HFF-Myc (cell line): Measurements from ENCODE around the gene HIVEP3.
A peak's percentile ranks its signal among the peaks of the same experiment; 100 is the strongest.

Experiments
- DNase-seq: peaks from one replicate; pipeline ENCODE4 v3.0.0-alpha.2; 2011; ENCODE audit warnings: low read depth; ENCODE audit errors: extremely low read depth
- H3K4me3 ChIP-seq: replicated peaks from 2 replicates; pipeline ENCODE4 v1.5.1; 2011; ENCODE audit warnings: low read depth, mild to moderate bottlenecking, control low read depth, low read length
- CTCF ChIP-seq: IDR thresholded peaks from 2 replicates; pipeline ENCODE4 v1.5.1; 2012; ENCODE audit warnings: mild to moderate bottlenecking, low read depth, low read length, control low read depth; ENCODE audit errors: missing control alignments

Gene HIVEP3

GRCh38 chr1:41762251-41762650 is 156.5 kb downstream of the HIVEP3 start:
- no peak for DNase-seq
- TF ChIP-seq CTCF, result peak; percentile 3
- no peak overlapping the region for H3K4me3 ChIP-seq

- TF ChIP-seq CTCF, result no peak
- H3K4me3 ChIP-seq, result no peak overlapping the region
- DNase-seq, result no peak
These were observed 159.7 kb downstream of the HIVEP3 start for GRCh38 chr1:41758904-41759548.

- TF ChIP-seq CTCF, result no peak
- H3K4me3 ChIP-seq, result no peak overlapping the region
- DNase-seq, result no peak
These were observed 160.2 kb downstream of the HIVEP3 start for GRCh38 chr1:41758500-41758899.

- DNase-seq, result no peak
- TF ChIP-seq CTCF, result no peak
These were observed 164.2 kb downstream of the HIVEP3 start for GRCh38 chr1:41754540-41754939.

GRCh38 chr1:41752514-41753170 is 166.1 kb downstream of the HIVEP3 start:
- H3K4me3 ChIP-seq, result no peak overlapping the region
- DNase-seq, result no peak
- no peak for TF ChIP-seq CTCF

More at GRCh38 chr1:41754540-41754939, 164.2 kb downstream of the HIVEP3 start:
- H3K4me3 ChIP-seq, result no peak overlapping the region

- H3K4me3 ChIP-seq, result no peak overlapping the region
These were observed 166.8 kb downstream of the HIVEP3 start for GRCh38 chr1:41751804-41752513.

More at GRCh38 chr1:41751804-41752513, 166.8 kb downstream of the HIVEP3 start:
- no peak for TF ChIP-seq CTCF
- DNase-seq, result no peak
